NB4 (cell line): ENCODE results near the gene ADAMTS3.

Experiments used
- POLR2A ChIP-seq: IDR thresholded peaks from 2 replicates; pipeline ENCODE4 v1.6.1; 2011; ENCODE audit warnings: mild to moderate bottlenecking; ENCODE audit not compliant: insufficient read length; ENCODE audit errors: extremely low read depth
- TF ChIP-seq, protein P1 (sequence below): IDR thresholded peaks from one replicate; pipeline ENCODE4 v1.5.1; 2012; ENCODE audit warnings: low read depth, low read length
- TF ChIP-seq, protein P2 (sequence below): IDR thresholded peaks from 2 replicates; pipeline ENCODE4 v1.6.1; 2011; ENCODE audit warnings: low read depth, low read length

DNA sequence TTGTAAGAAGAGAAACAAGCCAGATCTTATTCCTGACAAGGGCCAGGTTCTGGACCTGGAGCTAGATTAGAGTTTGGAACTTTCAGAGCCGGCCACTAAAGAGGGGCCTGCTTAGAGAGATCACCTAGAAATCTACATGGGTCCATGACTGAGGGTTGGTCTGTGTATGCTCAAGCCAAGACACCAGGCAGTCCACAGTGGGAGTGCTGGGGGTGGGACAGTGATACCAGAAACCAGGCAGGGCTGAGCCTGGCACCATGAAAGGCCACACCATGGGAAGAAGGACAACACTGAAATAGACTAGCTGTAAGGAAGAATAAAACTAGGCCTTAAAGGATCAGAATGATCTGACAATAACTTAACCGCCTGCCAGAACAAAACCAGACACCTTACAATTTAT, 267.3 kb downstream of the ADAMTS3 start:
- TF ChIP-seq, protein P1, sequence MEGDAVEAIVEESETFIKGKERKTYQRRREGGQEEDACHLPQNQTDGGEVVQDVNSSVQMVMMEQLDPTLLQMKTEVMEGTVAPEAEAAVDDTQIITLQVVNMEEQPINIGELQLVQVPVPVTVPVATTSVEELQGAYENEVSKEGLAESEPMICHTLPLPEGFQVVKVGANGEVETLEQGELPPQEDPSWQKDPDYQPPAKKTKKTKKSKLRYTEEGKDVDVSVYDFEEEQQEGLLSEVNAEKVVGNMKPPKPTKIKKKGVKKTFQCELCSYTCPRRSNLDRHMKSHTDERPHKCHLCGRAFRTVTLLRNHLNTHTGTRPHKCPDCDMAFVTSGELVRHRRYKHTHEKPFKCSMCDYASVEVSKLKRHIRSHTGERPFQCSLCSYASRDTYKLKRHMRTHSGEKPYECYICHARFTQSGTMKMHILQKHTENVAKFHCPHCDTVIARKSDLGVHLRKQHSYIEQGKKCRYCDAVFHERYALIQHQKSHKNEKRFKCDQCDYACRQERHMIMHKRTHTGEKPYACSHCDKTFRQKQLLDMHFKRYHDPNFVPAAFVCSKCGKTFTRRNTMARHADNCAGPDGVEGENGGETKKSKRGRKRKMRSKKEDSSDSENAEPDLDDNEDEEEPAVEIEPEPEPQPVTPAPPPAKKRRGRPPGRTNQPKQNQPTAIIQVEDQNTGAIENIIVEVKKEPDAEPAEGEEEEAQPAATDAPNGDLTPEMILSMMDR = no peak
- TF ChIP-seq, protein P2, sequence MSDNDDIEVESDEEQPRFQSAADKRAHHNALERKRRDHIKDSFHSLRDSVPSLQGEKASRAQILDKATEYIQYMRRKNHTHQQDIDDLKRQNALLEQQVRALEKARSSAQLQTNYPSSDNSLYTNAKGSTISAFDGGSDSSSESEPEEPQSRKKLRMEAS = no peak
- TF ChIP-seq POLR2A = no peak
